Measurements from ENCODE around the gene MITF.
"Not testable (repeated sequence)": the region's sequence is repeated elsewhere in the genome, so short reads cannot be mapped to it uniquely, and the experiment has no call there.

MITF gene

DNA sequence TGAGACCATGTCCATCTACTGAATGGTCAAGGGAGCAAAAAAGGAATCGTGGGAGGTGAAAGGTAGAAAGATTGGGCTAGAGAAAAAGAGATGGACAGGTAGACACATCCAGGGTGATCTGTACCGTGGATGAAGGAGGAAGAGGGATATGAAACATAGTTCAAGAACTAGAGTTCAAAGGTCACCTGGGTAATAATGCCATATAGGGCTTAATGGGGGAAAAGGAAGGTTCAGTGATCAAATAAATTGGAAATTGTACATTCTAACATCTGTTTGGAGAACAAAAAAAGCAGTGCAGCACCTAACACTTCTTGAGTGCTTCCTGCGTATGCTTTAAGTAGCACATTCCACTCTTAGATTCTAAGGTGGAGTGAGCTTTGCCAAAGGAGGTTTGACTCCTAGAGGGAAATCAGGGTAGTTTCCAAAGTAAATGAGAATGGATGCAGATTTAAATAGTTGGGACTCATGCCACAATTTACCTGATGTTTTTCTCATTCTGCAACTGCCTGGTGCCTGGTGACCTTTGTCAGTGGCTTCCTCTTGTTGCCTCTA lies 46.6 kb downstream of the MITF start:
- WGBS, 2 experiments, result 94 to 96% methylated on average over 3 of the region's 3 CpGs
- no peak overlapping the region for H3K27ac ChIP-seq (ENCODE audit: insufficient read depth, low read depth, low read length, poor library complexity, severe bottlenecking)
- no peak overlapping the region for H3K4me3 ChIP-seq (ENCODE audit: insufficient read depth, low read depth, low read length)
- no peaks in the 10 kb centered on the region for H3K27me3 ChIP-seq (ENCODE audit: control insufficient read depth, insufficient read depth, low read length, poor library complexity, severe bottlenecking)
- H3K9me3 ChIP-seq (ENCODE audit: control insufficient read depth, low read length), result no peaks in the 10 kb centered on the region
- H3K4me1 ChIP-seq (ENCODE audit: control insufficient read depth, insufficient read depth, low read length), result no peaks in the 10 kb centered on the region
- H3K36me3 ChIP-seq (ENCODE audit: control insufficient read depth, insufficient read depth, low read length), result no peaks in the 10 kb centered on the region

DNA sequence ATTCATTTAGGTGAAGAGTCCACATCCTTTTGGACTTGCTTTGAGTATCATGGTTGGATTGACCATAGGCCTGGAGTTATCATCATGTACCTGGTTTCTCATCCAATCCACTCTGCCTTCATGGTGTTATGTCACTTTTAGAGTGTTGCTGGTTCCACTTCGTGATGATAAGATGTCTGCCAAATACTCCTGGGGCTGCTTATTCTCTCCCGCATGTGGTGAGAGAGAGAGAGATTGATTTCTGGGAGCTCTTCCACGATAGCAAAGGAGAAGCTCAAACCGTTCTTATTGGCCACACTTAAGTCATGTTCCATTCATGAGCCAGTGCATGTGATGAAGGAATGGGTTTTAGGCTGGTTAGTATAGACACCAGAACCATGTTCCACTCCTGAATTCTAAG lies 47.6 kb downstream of the MITF start:
- Histone ChIP-seq H3K4me1 (ENCODE audit: control insufficient read depth, insufficient read depth, low read length) (peaks cover 7% of the 10 kb centered on the region), H3K4me3 (ENCODE audit: insufficient read depth, low read depth, low read length) (no peak overlapping the region), H3K9me3 (ENCODE audit: control insufficient read depth, low read length) (no peaks in the 10 kb centered on the region), H3K36me3 (ENCODE audit: control insufficient read depth, insufficient read depth, low read length) (no peaks in the 10 kb centered on the region), H3K27ac (ENCODE audit: insufficient read depth, low read depth, low read length, poor library complexity, severe bottlenecking) (no peak overlapping the region), H3K27me3 (ENCODE audit: control insufficient read depth, insufficient read depth, low read length, poor library complexity, severe bottlenecking) (no peaks in the 10 kb centered on the region)
- WGBS, 2 experiments, result 94 to 95% methylated on average over 4 of the region's 4 CpGs

DNA sequence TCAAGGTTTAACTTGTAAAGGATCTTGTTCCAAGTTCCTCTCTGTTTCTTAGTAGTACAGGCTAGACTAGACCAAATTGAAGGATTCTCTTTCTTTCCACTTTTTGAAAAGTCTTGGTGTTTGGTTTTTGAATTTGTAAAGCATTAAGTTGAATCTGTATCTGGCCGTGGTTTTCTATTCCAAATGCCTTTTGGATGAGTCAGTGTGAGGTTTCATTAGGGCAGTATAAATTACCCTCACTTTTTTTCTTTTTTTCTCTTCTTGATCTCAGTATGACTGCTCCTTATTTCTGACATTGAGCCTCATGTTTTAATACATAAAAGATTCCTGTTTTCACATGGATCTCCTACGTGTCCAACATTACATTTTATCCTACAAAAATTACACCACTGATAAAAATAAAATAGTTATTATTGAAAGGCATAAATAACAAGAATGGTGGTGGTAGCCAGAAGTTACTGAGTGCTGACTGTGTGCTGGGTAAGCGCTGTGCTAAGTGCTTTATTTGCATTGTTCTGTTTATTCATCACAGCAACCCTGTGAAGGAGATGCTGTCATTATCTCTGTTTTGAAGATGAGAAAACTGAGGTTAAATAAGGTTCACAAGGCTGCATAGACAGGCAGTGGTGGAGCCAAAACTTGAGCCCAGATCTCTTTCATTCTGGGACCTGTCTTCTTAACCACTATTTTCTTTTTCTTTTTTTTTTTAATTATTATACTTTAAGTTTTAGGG lies 48.3 kb downstream of the MITF start:
- peaks cover 8% of the 10 kb centered on the region for H3K4me1 ChIP-seq (ENCODE audit: control insufficient read depth, insufficient read depth, low read length)
- H3K36me3 ChIP-seq (ENCODE audit: control insufficient read depth, insufficient read depth, low read length), result no peaks in the 10 kb centered on the region
- H3K9me3 ChIP-seq (ENCODE audit: control insufficient read depth, low read length), result no peaks in the 10 kb centered on the region
- H3K27me3 ChIP-seq (ENCODE audit: control insufficient read depth, insufficient read depth, low read length, poor library complexity, severe bottlenecking), result no peaks in the 10 kb centered on the region
- WGBS, 2 experiments, result 73 to 94% methylated on average over 2 of the region's 3 CpGs
- no peak overlapping the region for H3K27ac ChIP-seq (ENCODE audit: insufficient read depth, low read depth, low read length, poor library complexity, severe bottlenecking)
- H3K4me3 ChIP-seq (ENCODE audit: insufficient read depth, low read depth, low read length), result no peak overlapping the region

DNA sequence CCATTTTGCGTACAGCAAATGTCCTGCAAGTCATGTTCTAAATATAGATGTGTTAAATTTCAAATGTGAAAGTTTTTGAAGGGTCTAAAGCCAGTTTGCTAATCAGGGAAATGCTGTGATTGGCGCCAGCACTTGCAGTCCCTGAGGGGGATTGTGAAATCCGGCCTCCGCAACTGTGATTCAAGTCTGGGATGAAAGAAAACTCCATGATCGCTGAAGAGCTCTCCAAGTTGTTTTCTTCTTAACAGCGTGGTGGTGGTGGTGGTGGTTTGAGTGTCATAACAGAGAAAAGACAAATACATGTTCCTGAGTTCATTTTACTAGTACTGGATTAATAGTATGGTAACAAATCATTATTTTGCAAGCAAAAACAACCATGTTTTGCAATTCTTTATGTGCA lies 51.8 kb downstream of the MITF start:
- 72 to 76% methylated on average over 6 of the region's 6 CpGs for WGBS, 2 experiments
- no peaks in the 10 kb centered on the region for H3K9me3 ChIP-seq (ENCODE audit: control insufficient read depth, low read length)
- H3K4me3 ChIP-seq (ENCODE audit: insufficient read depth, low read depth, low read length), result no peak overlapping the region
- no peaks in the 10 kb centered on the region for H3K36me3 ChIP-seq (ENCODE audit: control insufficient read depth, insufficient read depth, low read length)
- no peak overlapping the region for H3K27ac ChIP-seq (ENCODE audit: insufficient read depth, low read depth, low read length, poor library complexity, severe bottlenecking)
- no peaks in the 10 kb centered on the region for H3K27me3 ChIP-seq (ENCODE audit: control insufficient read depth, insufficient read depth, low read length, poor library complexity, severe bottlenecking)
- peaks cover 8% of the 10 kb centered on the region for H3K4me1 ChIP-seq (ENCODE audit: control insufficient read depth, insufficient read depth, low read length)

DNA sequence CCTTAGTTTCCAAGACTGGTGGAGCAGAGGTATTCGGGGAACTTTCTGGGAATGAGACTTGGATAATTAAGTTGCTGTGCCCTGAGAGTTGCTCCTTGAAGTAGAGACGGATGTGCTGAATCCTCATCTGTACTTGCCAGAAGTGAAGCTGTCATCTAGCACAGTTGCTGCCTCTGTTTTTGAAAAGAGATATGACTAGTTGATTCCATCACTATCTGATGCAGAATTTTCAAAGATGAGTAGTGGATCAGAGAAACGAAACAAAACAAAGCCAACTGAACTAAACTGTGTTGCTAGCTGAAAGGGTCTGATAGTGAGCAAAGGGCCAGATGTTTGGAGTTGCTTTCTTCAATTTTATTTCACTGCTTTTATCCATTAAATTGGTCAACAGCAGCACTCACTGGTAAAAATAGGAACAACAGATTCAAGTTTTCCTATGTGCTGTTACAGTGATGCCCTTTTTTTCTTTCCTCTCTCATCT lies 52.7 kb downstream of the MITF start:
- Histone ChIP-seq H3K27me3 (ENCODE audit: control insufficient read depth, insufficient read depth, low read length, poor library complexity, severe bottlenecking) (no peaks in the 10 kb centered on the region), H3K27ac (ENCODE audit: insufficient read depth, low read depth, low read length, poor library complexity, severe bottlenecking) (no peak overlapping the region), H3K4me3 (ENCODE audit: insufficient read depth, low read depth, low read length) (no peak overlapping the region), H3K9me3 (ENCODE audit: control insufficient read depth, low read length) (no peaks in the 10 kb centered on the region), H3K4me1 (ENCODE audit: control insufficient read depth, insufficient read depth, low read length) (peaks cover 8% of the 10 kb centered on the region), H3K36me3 (ENCODE audit: control insufficient read depth, insufficient read depth, low read length) (no peaks in the 10 kb centered on the region)
- WGBS, 2 experiments, result 91 to 94% methylated on average over 3 of the region's 3 CpGs

DNA sequence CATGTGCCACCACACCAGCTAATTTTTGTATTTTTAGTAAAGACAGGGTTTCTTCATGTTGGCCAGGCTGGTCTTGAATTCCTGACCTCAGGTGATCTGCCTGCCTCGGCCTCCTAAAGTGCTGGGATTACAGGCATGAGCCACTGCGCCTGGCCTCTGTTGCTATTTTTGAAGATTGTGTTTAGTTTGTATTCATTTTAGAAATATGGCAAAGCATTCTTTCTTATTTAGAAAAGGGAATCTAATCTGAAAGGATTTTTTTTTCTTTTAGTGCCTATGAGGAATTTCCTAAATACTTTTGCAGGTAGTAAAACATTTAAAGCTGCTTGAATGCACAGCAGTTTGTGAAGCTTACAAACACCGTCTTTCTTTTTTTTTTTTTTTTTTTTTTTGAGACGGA lies 56.9 kb downstream of the MITF start:
- H3K4me3 ChIP-seq (ENCODE audit: insufficient read depth, low read depth, low read length); H3K36me3 ChIP-seq (ENCODE audit: control insufficient read depth, insufficient read depth, low read length); H3K4me1 ChIP-seq (ENCODE audit: control insufficient read depth, insufficient read depth, low read length); H3K27ac ChIP-seq (ENCODE audit: insufficient read depth, low read depth, low read length, poor library complexity, severe bottlenecking); H3K9me3 ChIP-seq (ENCODE audit: control insufficient read depth, low read length); H3K27me3 ChIP-seq (ENCODE audit: control insufficient read depth, insufficient read depth, low read length, poor library complexity, severe bottlenecking): not testable (repeated sequence)
- WGBS, 2 experiments, result 78 to 90% methylated on average over 2 of the region's 4 CpGs

DNA sequence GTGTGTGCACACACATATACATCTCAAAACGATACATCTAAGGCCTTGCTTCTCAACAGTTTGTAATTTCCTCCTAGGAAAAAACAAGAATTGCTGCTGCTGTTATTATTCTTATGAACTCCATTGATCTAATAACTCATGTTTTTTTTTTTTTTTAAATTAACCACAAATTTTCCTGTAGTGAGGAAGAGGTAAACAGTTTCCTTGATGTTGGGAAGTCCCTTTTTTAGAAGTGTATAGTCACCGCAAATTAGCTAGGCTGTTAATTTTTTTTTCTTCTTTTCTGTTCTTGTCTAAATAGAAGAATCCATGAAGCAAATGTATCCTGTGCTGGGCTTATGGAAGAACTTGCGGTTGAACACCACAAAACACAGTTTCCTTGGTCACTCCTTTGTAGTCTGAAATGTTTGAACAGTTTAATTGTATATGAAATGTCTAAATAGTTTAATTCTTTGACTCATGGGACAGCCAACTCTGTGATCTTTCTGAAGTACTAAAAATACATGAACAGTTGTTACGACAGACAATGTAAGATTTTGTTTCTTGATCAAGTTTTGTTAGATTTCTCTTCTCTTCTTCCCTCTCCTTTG lies 64.5 kb downstream of the MITF start:
- Histone ChIP-seq H3K36me3 (ENCODE audit: control insufficient read depth, insufficient read depth, low read length) (no peaks in the 10 kb centered on the region), H3K4me1 (ENCODE audit: control insufficient read depth, insufficient read depth, low read length) (no peaks in the 10 kb centered on the region), H3K4me3 (ENCODE audit: insufficient read depth, low read depth, low read length) (no peak overlapping the region), H3K27me3 (ENCODE audit: control insufficient read depth, insufficient read depth, low read length, poor library complexity, severe bottlenecking) (no peaks in the 10 kb centered on the region), H3K9me3 (ENCODE audit: control insufficient read depth, low read length) (no peaks in the 10 kb centered on the region), H3K27ac (ENCODE audit: insufficient read depth, low read depth, low read length, poor library complexity, severe bottlenecking) (no peak overlapping the region)
- WGBS, 2 experiments, result 93 to 95% methylated on average over 3 to 4 of the region's 4 CpGs

DNA sequence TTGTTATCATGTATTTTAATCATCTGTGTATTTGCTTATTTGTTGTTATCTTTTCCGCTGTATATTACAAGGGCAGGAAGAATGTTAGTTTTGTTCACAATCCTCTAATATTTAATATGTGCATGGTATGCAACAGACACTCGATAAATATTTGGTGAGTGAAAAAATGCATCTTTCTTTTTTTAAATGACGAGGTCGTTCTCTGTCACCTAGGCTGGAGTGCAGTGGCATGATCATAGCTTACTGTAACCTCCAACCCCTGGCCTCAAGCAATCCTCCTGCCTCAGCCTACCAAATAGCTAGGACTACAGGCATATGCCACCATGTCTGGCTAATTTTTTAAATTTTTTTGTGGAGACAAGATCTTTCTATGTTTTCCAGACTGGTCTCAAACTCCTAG lies 66.2 kb downstream of the MITF start:
- Histone ChIP-seq H3K9me3 (ENCODE audit: control insufficient read depth, low read length) (no peaks in the 10 kb centered on the region), H3K4me3 (ENCODE audit: insufficient read depth, low read depth, low read length) (no peak overlapping the region), H3K36me3 (ENCODE audit: control insufficient read depth, insufficient read depth, low read length) (no peaks in the 10 kb centered on the region), H3K27ac (ENCODE audit: insufficient read depth, low read depth, low read length, poor library complexity, severe bottlenecking) (no peak overlapping the region), H3K4me1 (ENCODE audit: control insufficient read depth, insufficient read depth, low read length) (no peaks in the 10 kb centered on the region), H3K27me3 (ENCODE audit: control insufficient read depth, insufficient read depth, low read length, poor library complexity, severe bottlenecking) (no peaks in the 10 kb centered on the region)
- WGBS, 2 experiments, result 87 to 93% methylated on average over 3 of the region's 4 CpGs

DNA sequence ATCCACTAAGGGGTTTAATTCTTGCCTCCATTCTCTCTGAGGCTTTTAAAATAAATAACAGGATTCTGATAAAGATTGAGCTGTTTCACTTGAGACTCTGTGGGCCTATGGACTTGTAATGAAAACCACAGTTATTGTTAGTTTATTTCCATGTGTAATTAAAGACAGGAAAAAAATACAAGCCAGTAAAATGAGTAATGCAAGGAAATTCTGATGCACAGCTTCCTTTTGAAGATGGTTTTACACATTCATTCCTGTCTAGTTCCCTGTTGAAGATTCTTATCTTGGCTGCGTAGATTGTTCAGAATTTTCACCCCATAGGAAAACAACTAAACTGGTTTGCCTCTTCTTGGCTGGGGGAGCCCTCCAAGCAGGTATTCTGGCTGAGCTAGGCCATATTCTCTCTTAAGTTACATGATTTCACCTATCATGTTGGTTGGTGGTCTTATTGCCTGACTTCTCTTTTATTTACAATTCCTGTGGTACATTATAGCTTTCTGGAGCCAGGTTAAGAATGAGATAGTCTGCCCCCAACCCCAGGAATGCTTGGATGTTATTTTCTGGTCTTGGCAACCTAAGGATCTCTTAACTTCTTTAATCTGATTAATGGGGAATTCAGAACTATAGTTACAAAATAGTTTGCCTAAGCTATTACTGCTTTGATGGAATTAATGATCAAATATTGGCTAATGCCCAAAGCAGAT lies 67.6 kb downstream of the MITF start:
- H3K9me3 ChIP-seq (ENCODE audit: control insufficient read depth, low read length), result no peaks in the 10 kb centered on the region
- no peaks in the 10 kb centered on the region for H3K4me1 ChIP-seq (ENCODE audit: control insufficient read depth, insufficient read depth, low read length)
- WGBS, 2 experiments, result 93 to 95% methylated on average over 1 of the region's 1 CpG
- no peak overlapping the region for H3K4me3 ChIP-seq (ENCODE audit: insufficient read depth, low read depth, low read length)
- H3K27ac ChIP-seq (ENCODE audit: insufficient read depth, low read depth, low read length, poor library complexity, severe bottlenecking), result no peak overlapping the region
- no peaks in the 10 kb centered on the region for H3K36me3 ChIP-seq (ENCODE audit: control insufficient read depth, insufficient read depth, low read length)
- no peaks in the 10 kb centered on the region for H3K27me3 ChIP-seq (ENCODE audit: control insufficient read depth, insufficient read depth, low read length, poor library complexity, severe bottlenecking)

DNA sequence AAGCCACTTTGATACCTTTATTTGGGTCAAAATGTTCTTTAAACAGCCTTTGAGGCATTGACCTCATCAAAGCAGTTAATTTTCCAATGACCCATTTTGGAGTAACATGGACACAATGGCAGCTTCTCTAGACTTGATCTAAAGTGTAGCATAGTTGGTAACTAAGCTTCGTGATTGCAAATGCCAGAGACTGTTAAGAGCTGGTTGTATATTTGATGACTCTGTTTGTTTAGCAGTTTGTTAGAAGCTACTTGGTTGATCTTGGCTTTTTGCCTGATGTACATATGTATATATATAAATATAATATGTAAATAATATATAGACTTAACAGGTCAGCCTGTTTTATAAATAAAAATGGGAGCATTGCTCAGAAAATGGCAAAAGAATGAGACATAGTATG lies 68.4 kb downstream of the MITF start:
- Histone ChIP-seq H3K4me3 (ENCODE audit: insufficient read depth, low read depth, low read length) (no peak overlapping the region), H3K27ac (ENCODE audit: insufficient read depth, low read depth, low read length, poor library complexity, severe bottlenecking) (no peak overlapping the region), H3K27me3 (ENCODE audit: control insufficient read depth, insufficient read depth, low read length, poor library complexity, severe bottlenecking) (no peaks in the 10 kb centered on the region), H3K4me1 (ENCODE audit: control insufficient read depth, insufficient read depth, low read length) (no peaks in the 10 kb centered on the region), H3K9me3 (ENCODE audit: control insufficient read depth, low read length) (no peaks in the 10 kb centered on the region), H3K36me3 (ENCODE audit: control insufficient read depth, insufficient read depth, low read length) (no peaks in the 10 kb centered on the region)
- WGBS, 2 experiments, result 87 to 91% methylated on average over 1 of the region's 1 CpG
